ENCODE measurements around the gene KANK4.

Gene KANK4

GRCh38 chr1:62364721-62365120 lies 45.5 kb upstream of the KANK4 start:
- no peak overlapping the region for H2AFZ ChIP-seq (ENCODE audit: low read depth, low read length, severe bottlenecking)
- TF ChIP-seq CTCF (IDR thresholded peaks at IDR 0.05; ENCODE audit: insufficient read depth, low read length, poor library complexity, severe bottlenecking), result no peak
- no peak for TF ChIP-seq EZH2phosphoT487 (conservative IDR thresholded peaks at IDR 0.05; ENCODE audit: low read length)
- no peak overlapping the region for H3K4me3 ChIP-seq (ENCODE audit: insufficient read depth, low read length, poor library complexity, severe bottlenecking)
- no peaks in the 10 kb centered on the region for H3K79me2 ChIP-seq (ENCODE audit: insufficient read depth, low read length)
- no peak overlapping the region for H3K4me2 ChIP-seq (ENCODE audit: low read depth, low read length, poor library complexity, severe bottlenecking)
- no peaks in the 10 kb centered on the region for H3F3A ChIP-seq (ENCODE audit: insufficient read depth)
- H3K9ac ChIP-seq (ENCODE audit: low read length), result no peak overlapping the region
- no peaks in the 10 kb centered on the region for H4K20me1 ChIP-seq (ENCODE audit: low read depth, low read length)
- H3K9me3 ChIP-seq (ENCODE audit: insufficient read depth, low read length), result no peaks in the 10 kb centered on the region
- H3K9me2 ChIP-seq (replicated peaks; ENCODE audit: insufficient read depth, low read length), result no peaks in the 10 kb centered on the region
- no peaks in the 10 kb centered on the region for H3K27me3 ChIP-seq (ENCODE audit: low read length)
- no peak overlapping the region for H3K27ac ChIP-seq (ENCODE audit: low read depth, low read length)
- H3K36me3 ChIP-seq (ENCODE audit: low read length), result no peaks in the 10 kb centered on the region

- Histone ChIP-seq H4K20me1 (ENCODE audit: low read depth, low read length) (no peaks in the 10 kb centered on the region), H3K9me3 (ENCODE audit: insufficient read depth, low read length) (no peaks in the 10 kb centered on the region), H3K9ac (ENCODE audit: low read length) (no peak overlapping the region), H3K9me2 (replicated peaks; ENCODE audit: insufficient read depth, low read length) (no peaks in the 10 kb centered on the region), H3K79me2 (ENCODE audit: insufficient read depth, low read length) (no peaks in the 10 kb centered on the region), H3K4me3 (ENCODE audit: insufficient read depth, low read length, poor library complexity, severe bottlenecking) (no peak overlapping the region), H3K27me3 (ENCODE audit: low read length) (no peaks in the 10 kb centered on the region), H3F3A (ENCODE audit: insufficient read depth) (no peaks in the 10 kb centered on the region), H3K27ac (ENCODE audit: low read depth, low read length) (no peak overlapping the region), H3K4me2 (ENCODE audit: low read depth, low read length, poor library complexity, severe bottlenecking) (no peak overlapping the region), H2AFZ (ENCODE audit: low read depth, low read length, severe bottlenecking) (no peak overlapping the region), H3K36me3 (ENCODE audit: low read length) (no peaks in the 10 kb centered on the region)
- TF ChIP-seq CTCF (IDR thresholded peaks at IDR 0.05; ENCODE audit: insufficient read depth, low read length, poor library complexity, severe bottlenecking), result no peak
Observed at GRCh38 chr1:62362926-62363325, 43.7 kb upstream of the KANK4 start.

GRCh38 chr1:62362061-62362917 lies 43.1 kb upstream of the KANK4 start:
- no peak overlapping the region for H3K4me3 ChIP-seq (ENCODE audit: insufficient read depth, low read length, poor library complexity, severe bottlenecking)
- H3K27ac ChIP-seq (ENCODE audit: low read depth, low read length), result no peak overlapping the region
- H3K4me2 ChIP-seq (ENCODE audit: low read depth, low read length, poor library complexity, severe bottlenecking), result no peak overlapping the region
- no peak overlapping the region for H2AFZ ChIP-seq (ENCODE audit: low read depth, low read length, severe bottlenecking)
- no peaks in the 10 kb centered on the region for H4K20me1 ChIP-seq (ENCODE audit: low read depth, low read length)
- no peak overlapping the region for H3K9ac ChIP-seq (ENCODE audit: low read length)
- H3K79me2 ChIP-seq (ENCODE audit: insufficient read depth, low read length), result no peaks in the 10 kb centered on the region
- no peaks in the 10 kb centered on the region for H3K36me3 ChIP-seq (ENCODE audit: low read length)
- H3K27me3 ChIP-seq (ENCODE audit: low read length), result no peaks in the 10 kb centered on the region
- no peak for TF ChIP-seq EZH2phosphoT487 (conservative IDR thresholded peaks at IDR 0.05; ENCODE audit: low read length)
- TF ChIP-seq CTCF (IDR thresholded peaks at IDR 0.05; ENCODE audit: insufficient read depth, low read length, poor library complexity, severe bottlenecking), result no peak
- no peaks in the 10 kb centered on the region for H3K9me3 ChIP-seq (ENCODE audit: insufficient read depth, low read length)
- H3F3A ChIP-seq (ENCODE audit: insufficient read depth), result no peaks in the 10 kb centered on the region
- H3K9me2 ChIP-seq (replicated peaks; ENCODE audit: insufficient read depth, low read length), result no peaks in the 10 kb centered on the region

Measured in SU-DHL-6 (cell line).